ENCODE data around the gene RMC1.

DNA sequence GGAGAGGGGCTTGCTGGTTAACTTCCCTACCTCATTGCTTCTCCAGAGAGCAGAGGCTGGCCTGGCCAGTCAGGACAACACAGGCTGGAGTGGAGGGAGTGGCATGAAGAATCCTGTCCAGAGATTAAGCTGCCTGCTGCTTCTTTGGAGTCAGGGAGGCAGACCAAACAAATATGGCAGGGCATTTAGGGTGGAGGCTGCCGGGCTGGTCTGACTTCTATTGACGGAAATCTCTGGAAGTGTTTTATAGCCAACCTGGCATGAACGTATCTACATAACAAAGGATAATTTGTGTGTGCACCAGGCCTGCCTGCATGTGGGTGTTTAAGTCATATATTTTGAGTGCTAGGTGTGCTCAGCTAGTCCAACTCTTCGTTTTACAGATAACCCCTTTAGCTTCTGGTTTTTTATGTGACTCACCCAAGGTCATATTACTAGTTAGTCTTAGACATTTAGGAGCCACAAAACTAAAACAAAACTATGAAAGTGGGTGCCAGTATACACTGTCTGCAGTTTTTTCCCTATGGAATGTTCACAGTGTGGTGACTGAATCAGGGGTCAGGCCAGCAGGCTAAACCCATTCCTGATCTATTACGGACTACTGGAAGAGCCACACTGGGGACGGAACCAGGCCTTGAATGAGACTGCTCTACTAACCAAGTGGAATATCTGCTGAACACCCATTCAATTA, 77.5 kb downstream of the RMC1 start:
- TF ChIP-seq, protein P1, sequence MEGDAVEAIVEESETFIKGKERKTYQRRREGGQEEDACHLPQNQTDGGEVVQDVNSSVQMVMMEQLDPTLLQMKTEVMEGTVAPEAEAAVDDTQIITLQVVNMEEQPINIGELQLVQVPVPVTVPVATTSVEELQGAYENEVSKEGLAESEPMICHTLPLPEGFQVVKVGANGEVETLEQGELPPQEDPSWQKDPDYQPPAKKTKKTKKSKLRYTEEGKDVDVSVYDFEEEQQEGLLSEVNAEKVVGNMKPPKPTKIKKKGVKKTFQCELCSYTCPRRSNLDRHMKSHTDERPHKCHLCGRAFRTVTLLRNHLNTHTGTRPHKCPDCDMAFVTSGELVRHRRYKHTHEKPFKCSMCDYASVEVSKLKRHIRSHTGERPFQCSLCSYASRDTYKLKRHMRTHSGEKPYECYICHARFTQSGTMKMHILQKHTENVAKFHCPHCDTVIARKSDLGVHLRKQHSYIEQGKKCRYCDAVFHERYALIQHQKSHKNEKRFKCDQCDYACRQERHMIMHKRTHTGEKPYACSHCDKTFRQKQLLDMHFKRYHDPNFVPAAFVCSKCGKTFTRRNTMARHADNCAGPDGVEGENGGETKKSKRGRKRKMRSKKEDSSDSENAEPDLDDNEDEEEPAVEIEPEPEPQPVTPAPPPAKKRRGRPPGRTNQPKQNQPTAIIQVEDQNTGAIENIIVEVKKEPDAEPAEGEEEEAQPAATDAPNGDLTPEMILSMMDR (IDR thresholded peaks at IDR 0.05; ENCODE audit: insufficient read depth, low read length) = no peak
- no peak for TF ChIP-seq POLR2AphosphoS5 (IDR thresholded peaks at IDR 0.05; ENCODE audit: low read depth)
- TF ChIP-seq, protein P2, sequence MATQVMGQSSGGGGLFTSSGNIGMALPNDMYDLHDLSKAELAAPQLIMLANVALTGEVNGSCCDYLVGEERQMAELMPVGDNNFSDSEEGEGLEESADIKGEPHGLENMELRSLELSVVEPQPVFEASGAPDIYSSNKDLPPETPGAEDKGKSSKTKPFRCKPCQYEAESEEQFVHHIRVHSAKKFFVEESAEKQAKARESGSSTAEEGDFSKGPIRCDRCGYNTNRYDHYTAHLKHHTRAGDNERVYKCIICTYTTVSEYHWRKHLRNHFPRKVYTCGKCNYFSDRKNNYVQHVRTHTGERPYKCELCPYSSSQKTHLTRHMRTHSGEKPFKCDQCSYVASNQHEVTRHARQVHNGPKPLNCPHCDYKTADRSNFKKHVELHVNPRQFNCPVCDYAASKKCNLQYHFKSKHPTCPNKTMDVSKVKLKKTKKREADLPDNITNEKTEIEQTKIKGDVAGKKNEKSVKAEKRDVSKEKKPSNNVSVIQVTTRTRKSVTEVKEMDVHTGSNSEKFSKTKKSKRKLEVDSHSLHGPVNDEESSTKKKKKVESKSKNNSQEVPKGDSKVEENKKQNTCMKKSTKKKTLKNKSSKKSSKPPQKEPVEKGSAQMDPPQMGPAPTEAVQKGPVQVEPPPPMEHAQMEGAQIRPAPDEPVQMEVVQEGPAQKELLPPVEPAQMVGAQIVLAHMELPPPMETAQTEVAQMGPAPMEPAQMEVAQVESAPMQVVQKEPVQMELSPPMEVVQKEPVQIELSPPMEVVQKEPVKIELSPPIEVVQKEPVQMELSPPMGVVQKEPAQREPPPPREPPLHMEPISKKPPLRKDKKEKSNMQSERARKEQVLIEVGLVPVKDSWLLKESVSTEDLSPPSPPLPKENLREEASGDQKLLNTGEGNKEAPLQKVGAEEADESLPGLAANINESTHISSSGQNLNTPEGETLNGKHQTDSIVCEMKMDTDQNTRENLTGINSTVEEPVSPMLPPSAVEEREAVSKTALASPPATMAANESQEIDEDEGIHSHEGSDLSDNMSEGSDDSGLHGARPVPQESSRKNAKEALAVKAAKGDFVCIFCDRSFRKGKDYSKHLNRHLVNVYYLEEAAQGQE (IDR thresholded peaks at IDR 0.05; ENCODE audit: insufficient replicate concordance, low read depth) = no peak
